Breast epithelium (tissue), 4 donors: ENCODE measurements around the gene SNX6. TPM values are rescaled to one million over a fixed set of nuclear protein-coding genes. Genes with fewer than 3 reads are reported as not detected.
"Not testable (repeated sequence)": the region's sequence is repeated elsewhere in the genome, so short reads cannot be mapped to it uniquely, and the experiment has no call there.

Experiments used
- DNase-seq, 2 donors: peaks; one replicate each; pipeline ENCODE4 v3.0.0-alpha.2; 2019; ENCODE audit warnings: low spot score in 2 of 2
- H3K27ac ChIP-seq, 2 donors: fragments of 200-600 bp; sonication (generic) in 1 of 2; one replicate each; pipeline ENCODE4 v1.5.1; 2016 to 2019; ENCODE audit warnings: mild to moderate bottlenecking in 1 of 2
- H3K27me3 ChIP-seq, 2 donors: fragments of 200-600 bp; sonication (generic) in 1 of 2; one replicate each; pipeline versions ENCODE4 v1.5.1 to v1.6.0; 2017 to 2019; ENCODE audit warnings: control low read depth in 1 of 2, mild to moderate bottlenecking in 1 of 2
- H3K36me3 ChIP-seq: fragments of 200-600 bp; one replicate; pipeline ENCODE4 v1.5.1; 2019
- H3K4me1 ChIP-seq, 2 donors: fragments of 200-600 bp; sonication (generic); one replicate each; pipeline ENCODE4 v1.5.1; 2016 to 2019; ENCODE audit warnings: control low read depth in 1 of 2
- H3K4me3 ChIP-seq, 3 donors: fragments of 200-600 bp; sonication (generic); 1 replicate in 2 of 3; 2 replicates in 1 of 3; pipeline ENCODE4 v1.5.1; 2016 to 2019; ENCODE audit warnings: mild to moderate bottlenecking in 3 of 3, moderate library complexity in 2 of 3
- H3K9me3 ChIP-seq, 2 donors: fragments of 200-600 bp; sonication (generic) in 1 of 2; one replicate each; pipeline ENCODE4 v1.5.1; 2016 to 2019; ENCODE audit warnings: control low read depth in 1 of 2
- POLR2A ChIP-seq: fragments of 450-650 bp; IDR thresholded peaks from one replicate; pipeline ENCODE4 v1.6.1; 2016; ENCODE audit warnings: antibody characterized with exemption, mild to moderate bottlenecking, moderate library complexity
- POLR2AphosphoS5 ChIP-seq, 3 donors: sonication (generic); formaldehyde crosslinking; IDR thresholded peaks; one replicate each; pipeline ENCODE4 v1.6.1; 2017; ENCODE audit warnings: antibody characterized with exemption in 3 of 3
- intact Hi-C: fragments of 100-400 bp; cut with DNase I; formaldehyde crosslinking; loops from one replicate; pipeline ENCODE4 v1.15.1; 2023; ENCODE audit warnings: low total_unique reads
- total RNA-seq, 3 donors: library from RNA; depleted of rRNA; stranded (reverse); fragments of >200 nt; gene quantifications; one replicate each; pipeline ENCODE4 v1.1.0, GENCODE V29; 2016
- TF ChIP-seq, protein P1 (sequence below), 3 donors: fragments of 450-650 bp; IDR thresholded peaks; one replicate each; pipeline ENCODE4 v1.5.1; 2016 to 2017; ENCODE audit warnings: antibody characterized with exemption in 3 of 3, mild to moderate bottlenecking in 3 of 3, moderate library complexity in 3 of 3

SNX6 gene
- total RNA-seq, 3 donors from 2014 or later = 64.2 to 129 (median 127) TPM

GRCh38 chr14:34568803-34569202, 61.1 kb downstream of the SNX6 start:
- Histone ChIP-seq H3K36me3 (no peaks in the 10 kb centered on the region), H3K27ac (no peak overlapping the region), H3K4me1 (no peaks in the 10 kb centered on the region), H3K4me3 (no peak overlapping the region), H3K27me3 (no peaks in the 10 kb centered on the region), H3K9me3 (no peaks in the 10 kb centered on the region)
- TF ChIP-seq POLR2AphosphoS5 (IDR thresholded peaks at IDR 0.05) (no peak), POLR2A (no peak)
- TF ChIP-seq, protein P1, sequence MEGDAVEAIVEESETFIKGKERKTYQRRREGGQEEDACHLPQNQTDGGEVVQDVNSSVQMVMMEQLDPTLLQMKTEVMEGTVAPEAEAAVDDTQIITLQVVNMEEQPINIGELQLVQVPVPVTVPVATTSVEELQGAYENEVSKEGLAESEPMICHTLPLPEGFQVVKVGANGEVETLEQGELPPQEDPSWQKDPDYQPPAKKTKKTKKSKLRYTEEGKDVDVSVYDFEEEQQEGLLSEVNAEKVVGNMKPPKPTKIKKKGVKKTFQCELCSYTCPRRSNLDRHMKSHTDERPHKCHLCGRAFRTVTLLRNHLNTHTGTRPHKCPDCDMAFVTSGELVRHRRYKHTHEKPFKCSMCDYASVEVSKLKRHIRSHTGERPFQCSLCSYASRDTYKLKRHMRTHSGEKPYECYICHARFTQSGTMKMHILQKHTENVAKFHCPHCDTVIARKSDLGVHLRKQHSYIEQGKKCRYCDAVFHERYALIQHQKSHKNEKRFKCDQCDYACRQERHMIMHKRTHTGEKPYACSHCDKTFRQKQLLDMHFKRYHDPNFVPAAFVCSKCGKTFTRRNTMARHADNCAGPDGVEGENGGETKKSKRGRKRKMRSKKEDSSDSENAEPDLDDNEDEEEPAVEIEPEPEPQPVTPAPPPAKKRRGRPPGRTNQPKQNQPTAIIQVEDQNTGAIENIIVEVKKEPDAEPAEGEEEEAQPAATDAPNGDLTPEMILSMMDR (IDR thresholded peaks at IDR 0.05) = no peak
- peak in 1 of 2 donors; percentile 36 for DNase-seq
- intact Hi-C loops = no loop called here

GRCh38 chr14:34562776-34563150, 67.2 kb downstream of the SNX6 start:
- intact Hi-C loops = no loop called here

DNA sequence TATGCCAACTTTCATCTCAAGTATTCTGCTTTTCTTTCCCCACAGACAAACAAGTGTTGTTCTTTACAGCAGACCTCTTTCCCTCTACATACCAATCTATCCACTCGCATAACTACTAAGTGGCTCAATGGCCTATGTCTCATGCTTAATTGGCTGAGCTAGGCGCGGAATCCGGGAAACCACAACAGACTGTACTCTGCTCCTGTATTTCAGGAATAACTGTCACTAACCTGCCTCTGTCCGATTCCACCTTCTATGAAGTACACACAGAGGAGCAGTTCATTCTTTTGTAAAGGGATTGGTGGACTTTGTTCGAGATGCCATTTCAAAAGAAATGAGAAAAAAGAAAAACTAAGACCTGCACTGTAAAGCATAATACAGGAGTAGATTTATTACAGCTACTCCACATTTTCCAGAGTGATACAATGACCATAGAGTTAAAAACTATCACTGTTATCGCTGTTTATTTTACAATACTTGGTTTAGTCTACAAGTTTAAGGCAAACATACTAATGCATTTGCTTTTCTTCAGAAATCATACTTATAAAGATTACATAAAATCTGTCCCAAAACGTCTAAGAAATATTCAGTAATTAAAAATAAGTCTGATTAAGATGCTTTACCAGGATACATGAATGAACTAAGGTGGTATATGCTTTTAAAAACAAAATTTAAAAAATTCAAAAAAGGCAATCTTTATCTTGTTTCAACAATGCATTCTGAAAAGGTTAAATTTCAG, 67.7 kb downstream of the SNX6 start:
- H3K4me3 ChIP-seq, H3K4me1 ChIP-seq, DNase-seq, H3K36me3 ChIP-seq, H3K27ac ChIP-seq, H3K9me3 ChIP-seq, intact Hi-C loops, H3K27me3 ChIP-seq: not testable (repeated sequence)

More at GRCh38 chr14:34562776-34563150, 67.2 kb downstream of the SNX6 start:
- Histone ChIP-seq H3K27ac (no peak overlapping the region), H3K27me3 (no peaks in the 10 kb centered on the region), H3K4me3 (no peak overlapping the region), H3K4me1 (no peaks in the 10 kb centered on the region), H3K36me3 (no peaks in the 10 kb centered on the region), H3K9me3 (no peaks in the 10 kb centered on the region)
- no peak for DNase-seq
- TF ChIP-seq, protein P1 (IDR thresholded peaks at IDR 0.05) = no peak
- no peak for TF ChIP-seq POLR2A
- no peak for TF ChIP-seq POLR2AphosphoS5 (IDR thresholded peaks at IDR 0.05)

- H3K4me3 ChIP-seq, H3K9me3 ChIP-seq, H3K27ac ChIP-seq, H3K4me1 ChIP-seq, H3K36me3 ChIP-seq, DNase-seq, intact Hi-C loops, H3K27me3 ChIP-seq: not testable (repeated sequence)
Observed at GRCh38 chr14:34556498-34556829, 73.5 kb downstream of the SNX6 start.

DNA sequence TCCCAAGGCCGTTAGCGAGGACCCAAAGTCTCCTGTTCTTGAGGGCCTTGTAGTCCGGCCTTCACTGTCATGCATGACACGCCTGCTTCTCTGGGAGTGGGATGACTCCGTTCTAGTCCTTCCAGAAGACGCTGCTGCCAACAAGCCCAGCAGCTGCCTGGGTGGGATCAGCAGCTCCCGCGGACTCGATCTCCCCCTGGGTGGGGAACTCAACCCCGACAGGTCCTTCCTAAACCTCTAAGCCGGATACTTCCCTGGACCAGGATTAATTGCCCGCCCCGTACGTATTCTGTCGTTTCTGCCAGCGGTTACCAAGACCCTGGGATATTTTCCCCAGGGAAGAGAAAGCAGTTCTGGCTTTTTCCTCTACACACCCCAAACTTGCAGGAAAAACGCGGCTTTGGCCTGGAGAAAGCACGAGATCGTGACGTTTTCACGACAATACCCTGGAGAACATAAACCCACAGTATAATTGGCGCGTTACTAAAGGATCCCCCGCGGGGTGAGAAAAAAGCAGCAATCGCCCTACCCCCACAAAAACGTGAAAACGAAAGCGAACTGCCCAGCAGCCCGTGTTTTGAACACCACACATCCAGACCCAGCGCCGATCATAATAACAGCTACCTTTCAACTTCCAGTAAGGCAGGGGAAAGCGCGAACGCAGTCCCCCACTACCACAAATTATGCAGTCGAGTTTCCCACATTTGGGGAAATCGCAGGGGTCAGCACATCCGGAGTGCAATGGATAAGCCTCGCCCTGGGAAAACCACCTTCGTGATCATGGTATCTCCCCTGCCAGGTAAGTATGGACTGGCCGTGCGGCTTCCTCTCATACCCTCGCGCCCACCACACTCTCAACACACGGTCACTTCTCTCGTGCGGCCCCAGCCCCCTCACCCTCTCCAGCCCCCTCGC, 74.1 kb downstream of the SNX6 start:
- H3K9me3 ChIP-seq, intact Hi-C loops: not testable (repeated sequence)

GRCh38 chr14:34554540-34555250, 75.3 kb downstream of the SNX6 start:
- Histone ChIP-seq H3K27me3 (no peaks in the 10 kb centered on the region), H3K36me3 (no peaks in the 10 kb centered on the region), H3K4me1 (no peaks in the 10 kb centered on the region), H3K9me3 (no peaks in the 10 kb centered on the region), H3K27ac (peak overlapping the region; percentile 72 to 83), H3K4me3 (peak overlapping the region in 1 of 3 donors; percentile 9)
- no peak for DNase-seq
- TF ChIP-seq, protein P1 (IDR thresholded peaks at IDR 0.05) = no peak
- TF ChIP-seq POLR2AphosphoS5 (IDR thresholded peaks at IDR 0.05) (no peak), POLR2A (no peak)
- intact Hi-C loops = no loop called here

More for the DNA sequence above, 74.1 kb downstream of the SNX6 start:
- not testable (repeated sequence) for H3K27me3 ChIP-seq, DNase-seq, H3K36me3 ChIP-seq, H3K27ac ChIP-seq, H3K4me1 ChIP-seq, H3K4me3 ChIP-seq

DNA sequence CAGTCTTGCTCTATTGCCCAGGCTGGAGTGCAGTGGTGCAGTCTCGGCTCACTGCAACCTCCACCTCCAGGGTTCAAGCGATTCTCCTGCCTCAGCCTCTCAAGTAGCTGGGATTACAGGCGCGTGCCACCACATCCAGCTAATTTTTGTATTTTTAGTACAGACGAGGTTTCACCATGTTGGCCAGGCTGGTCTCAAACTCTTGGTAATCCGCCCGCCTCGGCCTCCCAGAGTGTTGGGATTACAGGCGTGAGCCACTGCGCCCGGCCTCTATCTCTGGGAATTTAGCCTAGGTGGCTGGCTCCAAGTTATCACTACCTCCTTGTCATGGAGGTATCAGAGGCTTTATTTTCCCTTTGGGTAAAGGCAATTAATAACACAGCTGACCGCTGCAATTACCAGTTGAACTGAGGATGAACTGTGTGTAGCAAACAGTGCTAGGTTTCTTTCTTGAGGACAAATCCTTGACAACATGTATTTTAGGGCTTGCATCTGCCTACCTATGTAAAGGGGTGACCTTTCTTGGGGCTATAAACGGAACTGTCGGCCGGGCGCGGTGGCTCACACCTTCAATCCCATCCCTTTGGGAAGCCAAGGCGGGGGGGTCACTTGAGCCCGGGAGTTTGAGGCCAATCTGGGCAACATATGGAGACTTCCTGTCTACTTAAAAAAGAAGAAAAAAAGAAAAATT, 80.5 kb downstream of the SNX6 start:
- H3K27me3 ChIP-seq, H3K4me3 ChIP-seq, H3K36me3 ChIP-seq, H3K4me1 ChIP-seq, H3K9me3 ChIP-seq, intact Hi-C loops, DNase-seq: not testable (repeated sequence)
- H3K27ac ChIP-seq = peak overlapping the region in 1 of 2 donors; percentile 54
